ENCODE results near the gene EIF2AK3. TPM values are rescaled to one million over a fixed set of nuclear protein-coding genes. Genes with fewer than 3 reads are reported as not detected.
"Not testable (repeated sequence)": the region's sequence is repeated elsewhere in the genome, so short reads cannot be mapped to it uniquely, and the experiment has no call there.

EIF2AK3 gene
- total and polyA plus RNA-seq, 2 donors from 2014 or later = 5.7 to 20.8 TPM

GRCh38 chr2:88554189-88554588 lies 73.1 kb downstream of the EIF2AK3 start:
- DNase-seq = peak in 2 of 5 donors; percentile 7 to 21
- peak; percentile 13 for TF ChIP-seq CTCF (IDR thresholded peaks at IDR 0.05; ENCODE audit: borderline replicate concordance, extremely low read depth, insufficient read depth)
- no peaks in the 10 kb centered on the region for H3K4me1 ChIP-seq (ENCODE audit: control insufficient read depth in 2 of 3, insufficient read depth in 2 of 3, low read depth in 1 of 3, low read length in 3 of 3)
- FAIRE-seq = no peak
- no peak overlapping the region for H3K9ac ChIP-seq (ENCODE audit: low read length in 3 of 3)
- intact Hi-C loops (cut with DNase I) = no loop called here
- no peaks in the 10 kb centered on the region for H3K9me3 ChIP-seq (ENCODE audit: control insufficient read depth in 2 of 3, insufficient read depth in 1 of 3, low read length in 3 of 3)
- no peak overlapping the region for H3K4me3 ChIP-seq (ENCODE audit: low read length in 3 of 3)
- peaks cover 0 to 3% (median under 1%) of the 10 kb centered on the region in 3 donors for H3K36me3 ChIP-seq (ENCODE audit: control insufficient read depth in 2 of 3, insufficient read depth in 3 of 3, low read length in 3 of 3)
- no peak overlapping the region for H3K27ac ChIP-seq (ENCODE audit: low read depth in 2 of 2, low read length in 2 of 2)
- H3K27me3 ChIP-seq (ENCODE audit: control insufficient read depth, insufficient read depth, low read length) = no peaks in the 10 kb centered on the region

GRCh38 chr2:88549616-88550292 lies 77.5 kb downstream of the EIF2AK3 start:
- no peaks in the 10 kb centered on the region for H3K36me3 ChIP-seq (ENCODE audit: control insufficient read depth in 2 of 3, insufficient read depth in 3 of 3, low read length in 3 of 3)
- H3K27me3 ChIP-seq (ENCODE audit: control insufficient read depth, insufficient read depth, low read length) = no peaks in the 10 kb centered on the region
- intact Hi-C loops (cut with DNase I) = no loop called here
- FAIRE-seq (no peak), DNase-seq (peak in 4 of 5 donors; percentile 6 to 41 (median 22))
- no peak overlapping the region for H3K4me3 ChIP-seq (ENCODE audit: low read length in 3 of 3)
- H3K27ac ChIP-seq (ENCODE audit: low read depth in 2 of 2, low read length in 2 of 2) = no peak overlapping the region
- H3K4me1 ChIP-seq (ENCODE audit: control insufficient read depth in 2 of 3, insufficient read depth in 2 of 3, low read depth in 1 of 3, low read length in 3 of 3) = no peaks in the 10 kb centered on the region
- H3K9ac ChIP-seq (ENCODE audit: low read length in 3 of 3) = no peak overlapping the region
- TF ChIP-seq CTCF (IDR thresholded peaks at IDR 0.05; ENCODE audit: borderline replicate concordance, extremely low read depth, insufficient read depth) = no peak
- H3K9me3 ChIP-seq (ENCODE audit: control insufficient read depth in 2 of 3, insufficient read depth in 1 of 3, low read length in 3 of 3) = no peaks in the 10 kb centered on the region

- FAIRE-seq; H3K4me1 ChIP-seq (ENCODE audit: control insufficient read depth in 2 of 3, insufficient read depth in 2 of 3, low read depth in 1 of 3, low read length in 3 of 3); intact Hi-C loops (cut with DNase I); H3K9ac ChIP-seq (ENCODE audit: low read length in 3 of 3); H3K27ac ChIP-seq (ENCODE audit: low read depth in 2 of 2, low read length in 2 of 2); H3K36me3 ChIP-seq (ENCODE audit: control insufficient read depth in 2 of 3, insufficient read depth in 3 of 3, low read length in 3 of 3); H3K27me3 ChIP-seq (ENCODE audit: control insufficient read depth, insufficient read depth, low read length); DNase-seq; H3K4me3 ChIP-seq (ENCODE audit: low read length in 3 of 3); H3K9me3 ChIP-seq (ENCODE audit: control insufficient read depth in 2 of 3, insufficient read depth in 1 of 3, low read length in 3 of 3): not testable (repeated sequence)
Measured at GRCh38 chr2:88546291-88546690, 81.0 kb downstream of the EIF2AK3 start.

- no peak overlapping the region for H3K4me3 ChIP-seq (ENCODE audit: low read length in 3 of 3)
- H3K4me1 ChIP-seq (ENCODE audit: control insufficient read depth in 2 of 3, insufficient read depth in 2 of 3, low read depth in 1 of 3, low read length in 3 of 3) = no peaks in the 10 kb centered on the region
- peaks cover 0 to 3% (median 0%) of the 10 kb centered on the region in 3 donors for H3K9me3 ChIP-seq (ENCODE audit: control insufficient read depth in 2 of 3, insufficient read depth in 1 of 3, low read length in 3 of 3)
- no peak overlapping the region for H3K9ac ChIP-seq (ENCODE audit: low read length in 3 of 3)
- DNase-seq (no peak), FAIRE-seq (no peak)
- H3K36me3 ChIP-seq (ENCODE audit: control insufficient read depth in 2 of 3, insufficient read depth in 3 of 3, low read length in 3 of 3) = no peaks in the 10 kb centered on the region
- no peak for TF ChIP-seq CTCF (IDR thresholded peaks at IDR 0.05; ENCODE audit: borderline replicate concordance, extremely low read depth, insufficient read depth)
- H3K27ac ChIP-seq (ENCODE audit: low read depth in 2 of 2, low read length in 2 of 2) = no peak overlapping the region
- H3K27me3 ChIP-seq (ENCODE audit: control insufficient read depth, insufficient read depth, low read length) = no peaks in the 10 kb centered on the region
- intact Hi-C loops (cut with DNase I) = no loop called here
Measured at GRCh38 chr2:88545118-88545517, 82.1 kb downstream of the EIF2AK3 start.
